A549 treated with RU486 at 1 μM for 4 hours (cell line): ENCODE data around the gene PDGFRB. TPM values are rescaled to one million over a fixed set of nuclear protein-coding genes. Genes with fewer than 3 reads are reported as not detected.

ENCODE experiments used
- total RNA-seq: library from RNA; stranded (reverse); fragments of 200-300 nt; extraction: Qiagen RNA extraction; gene quantifications from 5 replicates; pipeline ENCODE4 v1.2.3, GENCODE V29; 2022; ENCODE audit warnings: low read depth

Gene PDGFRB
- total RNA-seq = 0.10 to 1.5 TPM (median 0.17 TPM) in 5 replicates

DNA sequence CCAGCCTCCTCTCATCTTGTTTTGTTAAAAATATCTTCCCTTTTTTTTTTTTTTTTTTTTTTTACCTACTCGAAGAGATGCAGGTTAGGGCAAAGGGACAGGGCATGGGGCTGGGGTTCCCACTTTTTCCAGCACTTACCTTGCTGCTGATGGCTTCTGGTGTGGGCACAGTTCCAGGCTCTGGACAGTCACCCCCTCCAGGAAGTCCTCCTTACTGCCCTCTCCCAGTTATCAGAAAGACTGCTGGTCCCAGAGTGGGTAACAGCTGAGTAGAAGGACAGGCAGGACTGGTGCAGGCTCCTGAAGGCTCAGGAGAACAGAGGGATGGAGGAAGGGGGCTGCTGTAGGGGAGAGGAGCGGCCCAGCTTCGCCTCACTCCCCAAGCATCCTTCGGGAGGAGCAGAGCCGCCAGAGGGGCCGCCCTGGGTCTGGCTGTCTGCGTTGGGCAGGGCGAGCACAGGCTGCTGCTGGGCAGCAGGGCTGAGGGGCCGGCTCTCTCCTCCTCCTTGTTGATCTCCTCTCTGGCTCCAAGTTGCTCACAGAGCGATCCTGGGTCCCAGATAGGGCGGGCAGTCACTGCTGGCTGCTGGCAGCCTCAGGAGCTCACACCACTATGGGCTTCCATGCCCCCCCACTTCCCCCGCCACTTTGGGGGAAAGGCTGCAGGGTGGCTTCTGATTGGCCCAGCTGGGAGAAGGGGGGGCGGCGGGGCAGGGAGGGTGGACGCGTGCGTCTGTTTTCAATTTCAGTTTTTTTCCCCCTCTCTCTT, at the start of gene PDGFRB:
TSS of gene PDGFRB (minus strand) at position 588 of the 769 bp plus-strand sequence. CDS start 18,798 bp downstream, outside the sequence.

GRCh38 chr5:150189728-150190502, 34.3 kb upstream of the PDGFRB start, which contains the start of gene SLC6A7:
TSS of gene SLC6A7 (plus strand) at chr5:150190062. CDS start at chr5:150190328, 266 bp downstream.

DNA sequence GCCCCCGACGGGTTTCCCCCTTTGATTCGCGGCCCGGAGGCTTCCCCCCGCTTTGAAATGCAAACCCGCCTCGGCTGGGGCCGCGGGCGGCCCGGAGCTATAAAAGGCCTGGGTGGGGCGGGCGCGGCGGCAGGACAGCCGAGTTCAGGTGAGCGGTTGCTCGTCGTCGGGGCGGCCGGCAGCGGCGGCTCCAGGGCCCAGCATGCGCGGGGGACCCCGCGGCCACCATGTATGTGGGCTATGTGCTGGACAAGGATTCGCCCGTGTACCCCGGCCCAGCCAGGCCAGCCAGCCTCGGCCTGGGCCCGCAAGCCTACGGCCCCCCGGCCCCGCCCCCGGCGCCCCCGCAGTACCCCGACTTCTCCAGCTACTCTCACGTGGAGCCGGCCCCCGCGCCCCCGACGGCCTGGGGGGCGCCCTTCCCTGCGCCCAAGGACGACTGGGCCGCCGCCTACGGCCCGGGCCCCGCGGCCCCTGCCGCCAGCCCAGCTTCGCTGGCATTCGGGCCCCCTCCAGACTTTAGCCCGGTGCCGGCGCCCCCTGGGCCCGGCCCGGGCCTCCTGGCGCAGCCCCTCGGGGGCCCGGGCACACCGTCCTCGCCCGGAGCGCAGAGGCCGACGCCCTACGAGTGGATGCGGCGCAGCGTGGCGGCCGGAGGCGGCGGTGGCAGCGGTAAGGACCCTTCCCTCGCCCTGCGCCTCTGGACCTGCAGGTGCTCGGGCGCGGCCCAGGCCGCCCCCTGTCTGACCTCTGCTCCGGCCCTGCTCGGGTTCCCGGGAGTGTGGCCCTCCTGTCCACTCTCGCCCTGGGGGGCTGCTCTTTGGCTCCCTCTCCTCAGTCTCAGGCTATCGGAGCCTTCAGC, 11.2 kb upstream of the PDGFRB start, which contains the start of gene CDX1:
TSS of gene CDX1 (plus strand) at position 129 of the 862 bp plus-strand sequence. CDS start at position 228, 99 bp downstream.

GRCh38 chr5:150085950-150086715, 69.5 kb downstream of the PDGFRB start, which contains the start of gene CSF1R:
TSS of gene CSF1R (minus strand) at chr5:150086554. CDS start at chr5:150086427, 127 bp downstream.

Other genes starting within 250 kb of the PDGFRB start
- gene PDE6A, start 211.1 kb downstream of the PDGFRB start, total RNA-seq = 0.07 to 0.18 TPM (median 0.12 TPM) in 5 replicates
- 11.5 to 28.7 TPM (median 27.5 TPM) in 5 replicates for gene SLC26A2, start 195.1 kb downstream of the PDGFRB start, total RNA-seq
- gene TIGD6, start 155.2 kb downstream of the PDGFRB start, total RNA-seq = 4.7 to 6.1 TPM (median 5.8 TPM) in 5 replicates
- 25.2 to 31.7 TPM (median 29.2 TPM) in 5 replicates for gene HMGXB3, start 155.1 kb downstream of the PDGFRB start, total RNA-seq
- 0.05 to 0.33 TPM (median 0.21 TPM) in 4 of 5 replicates, not detected in the other for gene CSF1R, start 69.3 kb downstream of the PDGFRB start, total RNA-seq
- not detected in 5 replicates for gene CDX1, start 10.9 kb upstream of the PDGFRB start, total RNA-seq
- 0.03 TPM in 3 of 5 replicates, not detected in the others for gene SLC6A7, start 34.2 kb upstream of the PDGFRB start, total RNA-seq
- gene CAMK2A, start 133.9 kb upstream of the PDGFRB start, total RNA-seq = 0.61 to 1.4 TPM (median 0.83 TPM) in 5 replicates
- gene ARSI, start 147.1 kb upstream of the PDGFRB start, total RNA-seq = 31.9 to 48.3 TPM (median 37.1 TPM) in 5 replicates
- 68.9 to 90.8 TPM (median 81.7 TPM) in 5 replicates for gene TCOF1, start 201.9 kb upstream of the PDGFRB start, total RNA-seq